Trophoblast cell (in vitro differentiated cells and primary cell): ENCODE measurements around the gene LINGO4.

ENCODE experiments used
- DNase-seq, 2 donors: peaks; one replicate each; pipeline ENCODE4 v3.0.0-alpha.2; 2016
- H2AFZ ChIP-seq: 2 replicates; pipeline ENCODE4 v1.6.1; 2013; ENCODE audit warnings: low read length, moderate library complexity, mild to moderate bottlenecking; ENCODE audit not compliant: insufficient read depth, poor library complexity
- H2AK5ac ChIP-seq: 2 replicates; pipeline ENCODE4 v1.6.1; 2013; ENCODE audit warnings: mild to moderate bottlenecking, low read length
- H2BK120ac ChIP-seq: 2 replicates; pipeline ENCODE4 v1.6.1; 2013; ENCODE audit warnings: low read length, mild to moderate bottlenecking, moderate library complexity; ENCODE audit not compliant: insufficient read depth, poor library complexity
- H2BK12ac ChIP-seq: 2 replicates; pipeline ENCODE4 v1.6.1; 2013; ENCODE audit warnings: mild to moderate bottlenecking, low read length, moderate library complexity
- H2BK5ac ChIP-seq: 2 replicates; pipeline ENCODE4 v1.6.1; 2013; ENCODE audit warnings: low read length, low read depth, moderate library complexity, mild to moderate bottlenecking; ENCODE audit not compliant: poor library complexity
- H3K14ac ChIP-seq: 2 replicates; pipeline ENCODE4 v1.6.1; 2013; ENCODE audit warnings: mild to moderate bottlenecking, low read length
- H3K18ac ChIP-seq: 2 replicates; pipeline ENCODE4 v1.6.1; 2013; ENCODE audit warnings: mild to moderate bottlenecking, low read length
- H3K23ac ChIP-seq: 2 replicates; pipeline ENCODE4 v1.6.1; 2013; ENCODE audit warnings: low read length
- H3K27ac ChIP-seq: 2 replicates; pipeline ENCODE4 v1.5.1; 2013; ENCODE audit warnings: low read depth, mild to moderate bottlenecking, inconsistent platforms, low read length, moderate library complexity
- H3K27me3 ChIP-seq: 2 replicates; pipeline ENCODE4 v1.6.1; 2013; ENCODE audit warnings: inconsistent platforms, mild to moderate bottlenecking, low read length, moderate library complexity; ENCODE audit not compliant: insufficient read depth
- H3K36me3 ChIP-seq, 2 experiments: 1 replicate in 1 of 2; 2 replicates in 1 of 2; pipeline ENCODE4 v1.6.1; 2013; ENCODE audit warnings: low read length in 2 of 2, mild to moderate bottlenecking in 2 of 2, moderate library complexity in 1 of 2; ENCODE audit not compliant: insufficient read depth in 2 of 2, control insufficient read depth in 1 of 2
- H3K4ac ChIP-seq: 2 replicates; pipeline ENCODE4 v1.6.1; 2013; ENCODE audit warnings: low read depth, mild to moderate bottlenecking, low read length, moderate library complexity
- H3K4me1 ChIP-seq, 2 experiments: 1 replicate in 1 of 2; 2 replicates in 1 of 2; pipeline ENCODE4 v1.6.1; 2013; ENCODE audit warnings: low read length in 2 of 2, mild to moderate bottlenecking in 2 of 2, moderate library complexity in 1 of 2; ENCODE audit not compliant: insufficient read depth in 2 of 2, control insufficient read depth in 1 of 2
- H3K4me2 ChIP-seq: 2 replicates; pipeline ENCODE4 v1.6.1; 2013; ENCODE audit warnings: inconsistent platforms, mild to moderate bottlenecking, low read length, moderate library complexity
- H3K4me3 ChIP-seq: 2 replicates; pipeline ENCODE4 v1.5.1; 2013; ENCODE audit warnings: mild to moderate bottlenecking, low read depth, low read length, inconsistent platforms
- H3K79me1 ChIP-seq: one replicate; pipeline ENCODE4 v1.6.1; 2013; ENCODE audit warnings: low read length
- H3K79me2 ChIP-seq: 2 replicates; pipeline ENCODE4 v1.6.1; 2013; ENCODE audit warnings: low read length, mild to moderate bottlenecking; ENCODE audit not compliant: control insufficient read depth, insufficient read depth, poor library complexity
- H3K9ac ChIP-seq: 2 replicates; pipeline ENCODE4 v1.6.1; 2013; ENCODE audit warnings: mild to moderate bottlenecking, low read length
- H3K9me3 ChIP-seq: 2 replicates; pipeline ENCODE4 v1.6.1; 2013; ENCODE audit warnings: low read depth, mild to moderate bottlenecking, control low read depth, inconsistent platforms, low read length; ENCODE audit not compliant: insufficient read depth
- H4K12ac ChIP-seq: 2 replicates; pipeline ENCODE4 v1.6.1; 2013; ENCODE audit warnings: low read depth, mild to moderate bottlenecking, low read length, moderate library complexity
- H4K8ac ChIP-seq: 2 replicates; pipeline ENCODE4 v1.6.1; 2013; ENCODE audit warnings: low read depth, mild to moderate bottlenecking, low read length, moderate library complexity
- H4K91ac ChIP-seq: one replicate; pipeline ENCODE4 v1.6.1; 2013; ENCODE audit warnings: low read depth, mild to moderate bottlenecking, low read length, moderate library complexity
- WGBS: extraction: QIAGEN DNeasy Blood & Tissue Kit; methylation state at CpG from one replicate; pipeline ENCODE4 v1.1.7; 2013; ENCODE audit warnings: missing lambda C conversion rate; ENCODE audit not compliant: insufficient read length, insufficient coverage; ENCODE audit errors: extremely low coverage; 5-methylcytosine and 5-hydroxymethylcytosine counted together

Gene LINGO4

DNA sequence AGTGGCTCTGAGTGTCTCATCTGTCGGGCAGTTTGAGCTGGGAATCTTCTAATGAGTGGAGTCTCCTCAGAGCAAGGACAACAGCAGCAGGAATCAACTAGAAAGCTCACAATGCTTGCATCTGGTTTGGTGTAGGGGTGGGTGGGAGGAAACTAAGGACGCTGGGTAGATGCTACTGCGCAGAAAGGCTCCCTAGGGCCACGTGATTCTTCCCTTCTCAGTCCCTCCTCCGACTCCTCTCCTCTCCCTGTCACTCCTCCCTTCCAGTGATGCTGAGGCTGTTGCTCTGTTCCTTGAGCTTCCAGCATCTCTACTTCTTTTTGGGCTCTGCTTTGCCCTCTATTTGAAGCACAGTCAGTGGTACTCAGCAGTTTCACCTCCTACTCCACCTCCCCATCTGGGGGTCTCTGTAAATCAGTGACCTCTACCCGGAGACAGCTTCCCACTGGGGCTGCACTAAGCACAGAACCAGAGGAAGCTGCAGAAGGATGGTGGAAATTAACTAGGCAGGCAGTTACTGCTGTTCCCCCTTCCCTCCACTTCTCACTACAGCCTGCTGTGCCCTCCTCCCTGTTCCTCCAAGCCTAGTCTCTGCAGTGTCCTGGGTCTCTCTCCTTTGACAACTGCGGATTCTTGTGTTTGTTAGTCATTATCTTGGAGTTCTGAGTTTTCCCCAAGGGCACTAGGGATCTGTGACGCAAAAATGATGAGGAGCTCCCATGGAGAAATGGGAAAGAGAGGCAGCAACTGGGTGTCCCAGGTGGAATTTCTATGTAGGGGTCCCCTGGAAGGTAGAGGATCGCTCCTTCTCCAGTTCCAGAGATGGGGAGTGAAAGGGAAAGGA lies 5.8 kb downstream of the LINGO4 start:
- H3K9me3 ChIP-seq, result no peaks in the 10 kb centered on the region
- no peak overlapping the region for H3K9ac ChIP-seq
- H2AFZ ChIP-seq, result no peak overlapping the region
- H3K36me3 ChIP-seq, result no peaks in the 10 kb centered on the region
- no peak overlapping the region for H2BK5ac ChIP-seq
- no CpG with 5 or more reads among the region's 9 CpGs for WGBS
- H3K23ac ChIP-seq, result no peak overlapping the region
- H3K4ac ChIP-seq, result no peak overlapping the region
- no peak overlapping the region for H4K8ac ChIP-seq
- H3K79me1 ChIP-seq, result no peaks in the 10 kb centered on the region
- no peak overlapping the region for H3K4me2 ChIP-seq
- H2AK5ac ChIP-seq, result no peak overlapping the region
- H3K79me2 ChIP-seq, result no peaks in the 10 kb centered on the region
- H4K91ac ChIP-seq, result no peak overlapping the region
- H3K27ac ChIP-seq, result no peak overlapping the region
- H2BK120ac ChIP-seq, result no peak overlapping the region
- no peak overlapping the region for H4K12ac ChIP-seq
- H3K4me1 ChIP-seq, result no peaks in the 10 kb centered on the region
- H3K27me3 ChIP-seq, result no peaks in the 10 kb centered on the region
- DNase-seq, result peak in 1 of 2 donors; percentile 50
- H3K18ac ChIP-seq, result no peak overlapping the region
- H2BK12ac ChIP-seq, result no peak overlapping the region
- H3K14ac ChIP-seq, result no peak overlapping the region
- H3K4me3 ChIP-seq, result no peak overlapping the region

GRCh38 chr1:151798571-151798970 lies 6.6 kb downstream of the LINGO4 start:
- Histone ChIP-seq H3K4me1 (no peaks in the 10 kb centered on the region), H3K23ac (no peak overlapping the region), H3K9ac (no peak overlapping the region), H2AK5ac (no peak overlapping the region), H3K14ac (no peak overlapping the region), H2BK12ac (no peak overlapping the region), H3K4me3 (no peak overlapping the region), H4K91ac (no peak overlapping the region), H3K18ac (no peak overlapping the region), H3K36me3 (no peaks in the 10 kb centered on the region), H3K27ac (no peak overlapping the region), H3K4me2 (no peak overlapping the region), H3K79me1 (no peaks in the 10 kb centered on the region), H2BK5ac (no peak overlapping the region), H3K79me2 (no peaks in the 10 kb centered on the region), H4K12ac (no peak overlapping the region), H4K8ac (no peak overlapping the region), H3K9me3 (no peaks in the 10 kb centered on the region), H2BK120ac (no peak overlapping the region), H2AFZ (no peak overlapping the region), H3K4ac (no peak overlapping the region), H3K27me3 (no peaks in the 10 kb centered on the region)
- WGBS, result 100% methylated on average over 1 of the region's 5 CpGs
- DNase-seq, result no peak

- peak overlapping the region; percentile 99 for H2AFZ ChIP-seq
- H3K36me3 ChIP-seq, result no peaks in the 10 kb centered on the region
- DNase-seq, result peak in 1 of 2 donors; percentile 26
- H3K27ac ChIP-seq, result no peak overlapping the region
- peak overlapping the region; percentile 3 for H3K9ac ChIP-seq
- no peaks in the 10 kb centered on the region for H3K27me3 ChIP-seq
- H2AK5ac ChIP-seq, result no peak overlapping the region
- no peak overlapping the region for H4K91ac ChIP-seq
- no peak overlapping the region for H2BK120ac ChIP-seq
- no CpG with 5 or more reads among the region's 52 CpGs for WGBS
- H2BK5ac ChIP-seq, result peak overlapping the region; percentile 38
- peak overlapping the region; percentile 76 for H3K4me3 ChIP-seq
- no peak overlapping the region for H3K18ac ChIP-seq
- peaks cover 5% of the 10 kb centered on the region for H3K79me1 ChIP-seq
- peak overlapping the region; percentile 67 for H4K12ac ChIP-seq
- peak overlapping the region; percentile 75 for H3K14ac ChIP-seq
- H3K4ac ChIP-seq, result peak overlapping the region; percentile 59
- no peaks in the 10 kb centered on the region for H3K9me3 ChIP-seq
- peaks cover 2% of the 10 kb centered on the region in 2 experiments for H3K4me1 ChIP-seq
- H4K8ac ChIP-seq, result peak overlapping the region; percentile 90
- no peak overlapping the region for H3K23ac ChIP-seq
- H3K4me2 ChIP-seq, result peak overlapping the region; percentile 88
- peaks cover 6% of the 10 kb centered on the region for H3K79me2 ChIP-seq
- no peak overlapping the region for H2BK12ac ChIP-seq
Observed at GRCh38 chr1:151790940-151791651, 14.1 kb downstream of the LINGO4 start.

- Histone ChIP-seq H3K79me2 (peaks cover 6% of the 10 kb centered on the region), H2AFZ (peak within 1 kb of the TSS; percentile 99), H2BK120ac (peak within 1 kb of the TSS; percentile 32), H4K8ac (peak within 1 kb of the TSS; percentile 90), H3K14ac (peak within 1 kb of the TSS; percentile 75), H3K18ac (peak within 1 kb of the TSS; percentile 51), H4K91ac (peak within 1 kb of the TSS; percentile 33), H3K23ac (no peak within 1 kb of the TSS), H3K4me1 (peaks cover 2% of the 10 kb centered on the region in 2 experiments), H3K79me1 (peaks cover 5% of the 10 kb centered on the region), H2BK5ac (peak within 1 kb of the TSS; percentile 42), H3K4me2 (peak within 1 kb of the TSS; percentile 88), H3K27me3 (no peaks in the 10 kb centered on the region), H3K27ac (peak within 1 kb of the TSS; percentile 10), H3K9ac (peak within 1 kb of the TSS; percentile 3), H3K36me3 (no peaks in the 10 kb centered on the region), H2AK5ac (no peak within 1 kb of the TSS), H3K4me3 (peak within 1 kb of the TSS; percentile 76), H2BK12ac (no peak within 1 kb of the TSS), H4K12ac (peak within 1 kb of the TSS; percentile 67), H3K4ac (peak within 1 kb of the TSS; percentile 59), H3K9me3 (no peaks in the 10 kb centered on the region)
- no CpG with 5 or more reads among the region's 58 CpGs for WGBS
- peak; percentile 99 for DNase-seq
Observed at GRCh38 chr1:151790071-151790939, 14.9 kb downstream of the LINGO4 start, which contains the start of gene TDRKH. Gene TDRKH, minus strand, starts transcription at chr1:151790500. Its CDS starts 7,478 bp downstream, at chr1:151783022.
